Activated CD4-positive, CD25-positive, alpha-beta regulatory T cell (primary cell): ENCODE data around the gene DCP2.

Experiments used
- DNase-seq, 4 experiments: peaks; one replicate each; lab custom pipeline; 2025; lab: John Stamatoyannopoulos, UW

Gene DCP2

GRCh38 chr5:113067635-113068344 is 91.2 kb downstream of the DCP2 start:
- DNase-seq = no peak

GRCh38 chr5:113068559-113068958 is 92.0 kb downstream of the DCP2 start:
- no peak for DNase-seq
